ENCODE measurements around the gene NTRK2.

- TF ChIP-seq CTCF (IDR thresholded peaks at IDR 0.05) (no peak), POLR2A (IDR thresholded peaks at IDR 0.05) (no peak), EP300 (IDR thresholded peaks at IDR 0.05) (no peak)
Measured at GRCh38 chr9:84756731-84757130, 87.2 kb downstream of the NTRK2 start.

Measured in gastroesophageal sphincter (tissue), 3 donors.